Fibroblast of skin of left biceps (primary cell): ENCODE data around the gene SIM2.

Experiments
- DNase-seq, 2 experiments: peaks; one replicate each; pipeline ENCODE4 v3.0.0-alpha.2; 2013; ENCODE audit warnings: low read depth in 2 of 2

The SIM2 gene

GRCh38 chr21:36699546-36700294 lies 805 bp downstream of the SIM2 start:
- no peak for DNase-seq

GRCh38 chr21:36700295-36700970 lies 1.5 kb downstream of the SIM2 start:
- DNase-seq, result no peak

GRCh38 chr21:36700971-36701755 lies 2.2 kb downstream of the SIM2 start:
- no peak for DNase-seq

GRCh38 chr21:36701756-36702621 lies 3.1 kb downstream of the SIM2 start:
- DNase-seq, result no peak

GRCh38 chr21:36702622-36702968 lies 3.7 kb downstream of the SIM2 start:
- DNase-seq, result no peak

GRCh38 chr21:36703123-36703522 lies 4.2 kb downstream of the SIM2 start:
- no peak for DNase-seq

- DNase-seq, result no peak
Observed at GRCh38 chr21:36703626-36704280, 4.8 kb downstream of the SIM2 start.

- DNase-seq, result no peak
Observed at GRCh38 chr21:36704281-36704957, 5.5 kb downstream of the SIM2 start.

GRCh38 chr21:36704958-36705678 lies 6.2 kb downstream of the SIM2 start:
- no peak for DNase-seq

GRCh38 chr21:36705679-36706481 lies 7.0 kb downstream of the SIM2 start:
- DNase-seq, result no peak

- DNase-seq, result no peak
Observed at GRCh38 chr21:36706482-36706852, 7.6 kb downstream of the SIM2 start.

GRCh38 chr21:36706951-36707762 lies 8.2 kb downstream of the SIM2 start:
- DNase-seq, result no peak

GRCh38 chr21:36707763-36708285 lies 8.9 kb downstream of the SIM2 start:
- no peak for DNase-seq

GRCh38 chr21:36708286-36709029 lies 9.5 kb downstream of the SIM2 start:
- no peak for DNase-seq

- no peak for DNase-seq
Observed at GRCh38 chr21:36709030-36709867, 10.3 kb downstream of the SIM2 start.
